MG63 (cell line): Measurements from ENCODE around the gene FAM124B. TPM values are rescaled to one million over a fixed set of nuclear protein-coding genes. Genes with fewer than 3 reads are reported as not detected.

Experiments used
- DNase-seq: peaks from one replicate; pipeline ENCODE4 v3.0.0-alpha.2; 2020
- H3K27me3 ChIP-seq: fragments of 250-450 bp; sonication (Bioruptor Pico); 2 replicates; pipeline ENCODE4 v1.5.1; 2020; ENCODE audit warnings: mild to moderate bottlenecking, moderate library complexity
- H3K36me3 ChIP-seq: fragments of 250-450 bp; sonication (Bioruptor Pico); 2 replicates; pipeline ENCODE4 v1.5.1; 2020; ENCODE audit warnings: mild to moderate bottlenecking, moderate library complexity
- H3K4me3 ChIP-seq: fragments of 250-450 bp; sonication (Bioruptor Pico); 2 replicates; pipeline ENCODE4 v1.5.1; 2020; ENCODE audit warnings: mild to moderate bottlenecking, moderate library complexity
- H3K9me3 ChIP-seq: fragments of 250-450 bp; sonication (Bioruptor Pico); 2 replicates; pipeline ENCODE4 v1.5.1; 2020; ENCODE audit warnings: mild to moderate bottlenecking, moderate library complexity
- total RNA-seq: library from RNA; depleted of rRNA; stranded (reverse); fragments of >200 nt; shearing (Covaris generic); gene quantifications from 2 replicates; pipeline ENCODE4 v1.2.3, GENCODE V29; 2014; ENCODE audit warnings: low replicate concordance

Gene FAM124B
- total RNA-seq, 1 experiment from 2014 or later, result not detected

DNA sequence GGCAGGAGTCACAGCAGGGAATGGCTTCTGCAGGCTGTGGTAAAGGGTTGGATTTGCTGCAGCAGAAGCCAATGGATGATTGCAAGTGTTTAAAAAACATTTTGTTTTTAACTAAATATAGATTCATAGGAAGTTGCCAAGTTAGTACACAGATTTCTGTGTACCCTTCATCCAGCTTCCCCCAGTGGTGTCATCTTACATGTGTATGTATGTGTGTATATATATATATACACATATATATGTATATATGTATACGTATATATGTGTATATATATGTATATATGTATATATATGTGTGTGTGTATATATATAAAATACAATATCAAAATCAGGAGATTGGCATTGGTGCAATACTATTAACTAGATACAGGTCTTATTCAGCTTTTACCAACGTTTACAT, 19.2 kb upstream of the FAM124B start:
- Histone ChIP-seq H3K9me3 (no peaks in the 10 kb centered on the region), H3K36me3 (no peaks in the 10 kb centered on the region), H3K27me3 (0 out of 2 replicates have a peak, but pooled peaks cover 2% of the 10 kb centered on the region), H3K4me3 (no peak overlapping the region)
- no peak for DNase-seq

DNA sequence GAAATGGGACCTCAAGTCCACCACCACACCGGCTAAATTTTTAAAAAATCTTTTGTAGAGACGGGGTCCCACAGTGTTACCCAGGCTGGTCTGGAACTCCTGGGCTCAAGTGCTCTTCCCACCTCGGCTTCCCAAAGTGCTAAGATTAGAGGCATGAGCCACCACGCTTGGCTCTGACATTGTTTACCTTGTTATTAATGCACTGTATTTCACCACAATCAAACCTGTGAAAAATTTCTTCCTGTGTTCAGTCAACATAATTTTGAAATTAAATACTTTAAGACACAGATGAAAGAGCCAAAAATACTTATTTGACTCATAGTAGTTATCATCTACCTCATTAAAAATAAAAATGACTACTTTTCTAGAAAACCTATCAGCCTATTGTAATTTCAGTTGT, 16.0 kb upstream of the FAM124B start:
- Histone ChIP-seq H3K27me3 (0 out of 2 replicates have a peak, but pooled peaks cover 2% of the 10 kb centered on the region), H3K36me3 (no peaks in the 10 kb centered on the region)

GRCh38 chr2:224417361-224417729, 15.4 kb upstream of the FAM124B start:
- DNase-seq, result no peak
- H3K27me3 ChIP-seq, result 0 out of 2 replicates have a peak, but pooled peaks cover 2% of the 10 kb centered on the region
- no peaks in the 10 kb centered on the region for H3K9me3 ChIP-seq
- H3K4me3 ChIP-seq, result no peak overlapping the region
- no peaks in the 10 kb centered on the region for H3K36me3 ChIP-seq

More for the DNA sequence above, 16.0 kb upstream of the FAM124B start:
- Histone ChIP-seq H3K9me3 (no peaks in the 10 kb centered on the region), H3K4me3 (no peak overlapping the region)
- DNase-seq, result no peak

DNA sequence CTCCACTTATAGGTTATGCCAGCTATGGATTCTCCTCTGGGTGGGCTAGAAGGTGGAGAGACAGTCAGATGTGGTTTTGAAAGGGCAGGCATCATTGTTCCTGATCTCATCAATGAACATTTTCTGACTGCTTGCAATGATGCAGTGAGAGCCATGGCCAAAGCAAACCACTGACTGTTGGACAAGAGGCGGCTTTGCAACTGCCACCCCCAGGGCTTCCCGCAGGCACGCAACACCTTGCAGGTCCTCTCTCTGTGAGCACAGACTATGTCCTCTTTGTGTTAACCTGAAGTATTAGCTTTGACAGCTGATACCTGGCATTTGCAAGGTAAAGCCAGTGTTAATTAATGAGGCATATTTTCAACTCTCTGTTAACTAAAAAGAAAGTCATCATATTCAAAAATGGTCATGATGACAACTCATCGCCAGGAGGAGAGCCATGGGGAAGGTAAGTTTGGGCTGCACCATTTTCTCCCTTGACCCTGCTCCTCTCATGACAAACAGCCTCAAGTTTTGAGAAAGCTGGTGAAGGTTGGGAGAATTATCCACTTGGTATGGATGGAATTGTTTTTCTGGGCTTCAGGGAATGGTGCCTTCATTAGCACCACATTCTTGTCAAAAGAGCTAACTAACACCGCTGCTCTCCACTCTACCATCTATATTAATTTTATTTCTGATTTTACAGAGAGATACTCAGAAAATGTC, 14.9 kb upstream of the FAM124B start:
- Histone ChIP-seq H3K36me3 (no peaks in the 10 kb centered on the region), H3K4me3 (no peak overlapping the region), H3K27me3 (0 out of 2 replicates have a peak, but pooled peaks cover 2% of the 10 kb centered on the region), H3K9me3 (no peaks in the 10 kb centered on the region)
- DNase-seq, result no peak

GRCh38 chr2:224413381-224413780, 11.5 kb upstream of the FAM124B start:
- Histone ChIP-seq H3K36me3 (no peaks in the 10 kb centered on the region), H3K9me3 (no peaks in the 10 kb centered on the region), H3K4me3 (no peak overlapping the region), H3K27me3 (no peaks in the 10 kb centered on the region)
- no peak for DNase-seq

DNA sequence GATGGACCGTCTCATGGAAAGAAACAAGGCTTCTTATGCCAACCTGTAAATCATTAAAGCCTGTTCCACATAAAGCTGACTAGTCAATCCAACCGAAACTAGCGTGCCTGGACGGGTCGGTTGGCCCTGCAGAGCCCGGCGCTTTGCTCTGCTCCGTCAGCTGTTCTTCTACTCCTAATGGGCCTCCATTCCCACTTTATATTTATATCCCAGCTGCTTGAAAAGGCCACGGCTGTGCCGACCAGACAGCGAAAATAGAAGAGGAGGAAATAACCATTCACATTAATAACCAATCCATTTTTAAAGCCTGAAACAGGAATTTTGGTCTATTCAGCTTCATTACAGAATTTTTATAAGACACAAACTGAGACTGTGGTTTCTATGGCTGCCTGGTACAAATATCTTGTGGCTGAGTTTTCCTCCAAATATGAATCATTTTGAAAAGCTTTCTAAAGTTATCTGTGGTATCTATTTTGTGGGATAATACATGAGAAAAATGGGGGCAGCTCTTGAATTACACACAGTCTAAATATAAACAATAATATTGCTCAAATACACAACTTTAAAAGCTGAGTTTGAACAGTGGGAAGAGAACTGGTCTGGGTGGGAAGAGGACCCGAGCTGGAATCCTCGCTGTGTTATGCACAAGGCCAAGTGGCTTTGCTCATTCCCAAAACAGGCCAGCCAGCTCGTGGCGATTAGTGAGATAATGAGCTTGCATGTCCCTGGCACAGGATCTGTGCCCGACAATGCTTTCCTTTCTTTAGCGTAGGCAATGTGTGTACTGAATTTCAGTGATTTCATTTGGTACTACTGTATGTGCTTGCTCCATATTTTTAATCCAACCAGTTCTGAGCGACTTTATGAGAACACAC, 10.5 kb upstream of the FAM124B start:
- H3K4me3 ChIP-seq, result no peak overlapping the region
- no peaks in the 10 kb centered on the region for H3K27me3 ChIP-seq
- no peaks in the 10 kb centered on the region for H3K9me3 ChIP-seq
- H3K36me3 ChIP-seq, result no peaks in the 10 kb centered on the region
- DNase-seq, result peak; percentile 71

DNA sequence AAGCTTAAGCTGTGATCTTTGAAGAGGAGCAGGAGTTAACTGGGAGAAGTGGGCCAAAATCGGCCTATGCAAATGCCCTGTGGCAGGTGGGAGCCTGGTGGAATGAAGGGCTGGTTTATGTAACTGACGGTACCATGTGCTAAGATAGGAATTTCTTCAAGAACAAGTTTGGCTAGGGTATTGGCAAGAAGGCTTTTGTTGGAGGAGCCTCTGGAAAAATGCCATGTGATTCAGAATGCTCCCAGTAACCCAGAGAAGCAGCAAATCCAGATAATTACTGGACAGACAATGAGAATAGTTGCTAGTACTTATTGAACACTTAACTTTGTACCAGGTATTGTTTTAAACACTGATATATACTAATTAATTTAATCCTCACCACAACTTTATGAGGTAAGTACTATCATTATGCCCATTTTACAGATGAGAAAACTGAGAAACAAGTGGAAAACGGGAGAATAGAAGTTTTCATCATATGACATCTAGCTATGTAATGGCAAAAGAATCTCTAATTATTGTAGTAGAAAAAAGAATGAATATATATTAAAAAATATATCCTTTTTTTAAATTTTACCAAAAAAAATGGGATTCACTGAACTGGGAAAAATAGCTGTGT, 9.1 kb upstream of the FAM124B start:
- H3K4me3 ChIP-seq, result no peak overlapping the region
- DNase-seq, result peak; percentile 31
- H3K27me3 ChIP-seq, result no peaks in the 10 kb centered on the region
- no peaks in the 10 kb centered on the region for H3K9me3 ChIP-seq
- H3K36me3 ChIP-seq, result no peaks in the 10 kb centered on the region

DNA sequence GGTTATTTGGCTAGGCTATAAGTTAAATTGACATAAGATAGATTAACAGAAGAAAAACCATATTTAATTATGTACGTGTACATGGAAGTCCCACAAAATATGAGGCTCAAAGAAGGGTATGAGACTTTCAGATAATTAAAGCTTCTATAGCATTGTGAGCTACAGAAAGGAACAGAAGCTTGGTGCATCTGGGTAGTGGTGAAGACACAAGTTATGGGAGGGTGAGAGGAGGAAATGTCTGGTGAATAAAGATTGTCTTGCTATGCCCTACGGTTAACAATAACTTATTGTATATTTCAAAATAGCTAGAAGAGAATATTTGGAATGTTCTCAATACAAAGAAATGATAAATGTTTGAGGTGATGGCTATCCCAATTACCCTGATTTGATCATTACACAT, 6.8 kb upstream of the FAM124B start:
- Histone ChIP-seq H3K9me3 (no peaks in the 10 kb centered on the region), H3K4me3 (no peak overlapping the region), H3K27me3 (no peaks in the 10 kb centered on the region), H3K36me3 (no peaks in the 10 kb centered on the region)
- no peak for DNase-seq

- DNase-seq, result no peak
- H3K36me3 ChIP-seq, result no peaks in the 10 kb centered on the region
- no peak overlapping the region for H3K4me3 ChIP-seq
- H3K9me3 ChIP-seq, result no peaks in the 10 kb centered on the region
- no peaks in the 10 kb centered on the region for H3K27me3 ChIP-seq
Measured at GRCh38 chr2:224407241-224407701, 5.4 kb upstream of the FAM124B start.

- Histone ChIP-seq H3K4me3 (no peak overlapping the region), H3K27me3 (no peaks in the 10 kb centered on the region), H3K9me3 (no peaks in the 10 kb centered on the region), H3K36me3 (no peaks in the 10 kb centered on the region)
- no peak for DNase-seq
Measured at GRCh38 chr2:224405841-224406370, 4.0 kb upstream of the FAM124B start.

- H3K9me3 ChIP-seq, result no peaks in the 10 kb centered on the region
Measured at GRCh38 chr2:224405412-224405811, 3.5 kb upstream of the FAM124B start.

DNA sequence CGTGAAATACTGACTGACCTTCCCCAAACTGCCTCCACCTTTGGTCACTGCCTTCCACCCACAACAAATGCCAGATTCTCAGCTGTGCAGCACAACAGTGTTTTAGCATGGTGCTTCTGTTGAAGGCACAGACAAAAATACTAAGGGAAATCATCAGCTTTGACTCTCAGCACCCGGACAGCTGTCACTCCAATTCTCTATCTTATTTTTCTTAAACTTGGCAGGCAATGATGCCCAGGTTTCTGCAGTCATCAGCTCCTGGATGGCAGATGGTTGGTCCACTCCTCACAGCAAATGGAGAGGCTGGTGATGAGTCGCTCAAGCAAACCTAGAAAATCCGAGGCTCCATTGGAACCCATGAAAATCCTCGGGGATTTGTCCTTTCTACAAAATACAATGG, 2.9 kb upstream of the FAM124B start:
- no peaks in the 10 kb centered on the region for H3K27me3 ChIP-seq
- no peaks in the 10 kb centered on the region for H3K36me3 ChIP-seq
- no peak overlapping the region for H3K4me3 ChIP-seq
- DNase-seq, result no peak
- H3K9me3 ChIP-seq, result no peaks in the 10 kb centered on the region

More at GRCh38 chr2:224405412-224405811, 3.5 kb upstream of the FAM124B start:
- no peak overlapping the region for H3K4me3 ChIP-seq
- H3K36me3 ChIP-seq, result no peaks in the 10 kb centered on the region
- no peaks in the 10 kb centered on the region for H3K27me3 ChIP-seq
- DNase-seq, result no peak

DNA sequence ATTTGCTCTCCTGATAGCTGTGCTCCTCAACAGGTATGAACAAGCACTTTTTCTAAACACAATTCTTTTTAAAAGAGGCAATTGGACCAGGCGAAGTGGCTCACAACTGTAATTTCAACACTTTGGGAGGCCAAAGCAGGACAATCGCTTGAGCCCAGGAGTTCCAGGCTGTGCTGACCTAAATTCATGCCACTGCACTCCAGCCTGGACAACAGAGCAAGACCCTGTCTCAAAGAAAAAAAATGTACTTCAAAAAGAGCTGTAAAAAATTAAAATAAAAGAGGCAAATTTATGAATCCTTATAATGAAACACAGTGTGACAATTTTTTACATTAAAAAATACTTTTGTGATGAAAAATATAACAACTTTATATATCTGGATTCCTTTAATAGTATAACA, 1.8 kb upstream of the FAM124B start:
- no peak overlapping the region for H3K4me3 ChIP-seq
- no peaks in the 10 kb centered on the region for H3K27me3 ChIP-seq
- H3K36me3 ChIP-seq, result no peaks in the 10 kb centered on the region
- H3K9me3 ChIP-seq, result no peaks in the 10 kb centered on the region
- DNase-seq, result no peak

DNA sequence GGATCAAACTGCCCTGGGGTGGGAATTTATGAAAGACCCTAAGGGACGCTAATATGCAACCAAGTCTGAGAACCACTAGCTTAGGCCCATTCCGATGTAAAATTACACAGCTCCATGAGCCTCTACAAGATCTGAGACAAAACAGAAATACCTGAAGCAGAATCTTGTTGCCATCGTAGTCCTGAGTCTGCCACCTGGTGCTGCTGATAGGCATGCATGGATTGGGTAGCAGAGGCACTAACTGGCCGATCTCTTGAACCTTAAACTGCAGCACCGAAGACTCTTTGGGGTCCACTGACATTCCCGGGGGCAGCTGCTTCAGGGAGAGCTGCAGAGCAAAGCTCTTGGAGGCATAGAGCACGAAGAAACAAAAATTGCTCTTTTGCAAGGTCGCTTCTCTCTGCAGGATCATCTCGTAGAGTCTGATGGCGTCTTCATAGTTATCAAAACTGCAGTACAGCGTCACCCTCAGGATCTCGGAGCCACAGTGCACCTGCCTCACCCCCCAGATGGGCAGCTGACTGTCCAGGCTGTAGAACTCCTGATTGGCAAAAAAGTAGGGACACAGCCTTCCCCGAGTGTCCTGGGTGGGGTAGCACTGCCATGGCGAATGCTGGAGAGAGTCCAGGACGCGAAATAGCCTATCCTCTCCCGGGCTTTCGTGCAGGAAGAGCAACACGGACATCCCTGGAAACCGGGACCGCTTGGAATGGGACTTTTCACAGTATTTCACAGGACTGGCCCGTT, 848 bp downstream of the FAM124B start:
- no peaks in the 10 kb centered on the region for H3K9me3 ChIP-seq
- DNase-seq, result no peak
- no peak overlapping the region for H3K4me3 ChIP-seq
- no peaks in the 10 kb centered on the region for H3K27me3 ChIP-seq
- H3K36me3 ChIP-seq, result no peaks in the 10 kb centered on the region

DNA sequence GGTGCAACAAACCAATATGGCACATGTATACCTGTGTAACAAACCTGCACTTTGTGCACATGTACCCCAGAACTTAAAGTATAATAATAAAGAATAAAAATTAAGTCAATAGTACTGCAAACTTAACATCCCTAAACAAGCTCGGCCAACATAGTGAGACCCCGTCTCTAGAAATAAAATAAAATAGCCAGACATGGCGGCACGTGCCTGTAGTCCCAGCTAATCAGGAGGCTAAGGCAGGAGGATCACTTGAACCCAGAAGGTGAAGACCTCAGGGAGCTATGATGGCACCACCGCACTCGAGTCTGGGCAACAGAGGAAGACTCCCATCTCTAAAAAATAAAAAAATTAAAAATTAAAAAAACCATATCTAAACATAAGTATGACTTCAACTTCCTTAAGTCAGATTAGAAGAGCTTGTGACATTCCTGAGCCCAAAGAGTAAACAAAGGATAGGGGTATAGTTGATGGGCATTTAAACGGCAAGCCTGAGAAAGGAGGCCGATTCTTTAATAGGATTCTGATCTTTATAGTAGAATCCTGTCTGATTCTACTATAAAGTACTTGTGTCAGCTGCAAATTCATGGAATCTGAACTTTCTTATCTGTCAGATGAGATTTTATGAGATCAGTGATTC, 1.6 kb downstream of the FAM124B start:
- Histone ChIP-seq H3K27me3 (no peaks in the 10 kb centered on the region), H3K4me3 (no peak overlapping the region), H3K9me3 (no peaks in the 10 kb centered on the region), H3K36me3 (no peaks in the 10 kb centered on the region)
- no peak for DNase-seq

- H3K9me3 ChIP-seq, result no peaks in the 10 kb centered on the region
- H3K36me3 ChIP-seq, result no peaks in the 10 kb centered on the region
- DNase-seq, result no peak
- H3K4me3 ChIP-seq, result no peak overlapping the region
- no peaks in the 10 kb centered on the region for H3K27me3 ChIP-seq
Measured at GRCh38 chr2:224398289-224398688, 3.6 kb downstream of the FAM124B start.
